AG09319 (cell line): ENCODE data around the gene CIB2.

Experiments
- DNase-seq: peaks from one replicate; pipeline ENCODE4 v3.0.0-alpha.2; 2010; ENCODE audit warnings: low read depth; ENCODE audit errors: extremely low read depth
- TF ChIP-seq, protein P1 (sequence below): IDR thresholded peaks from 2 replicates; pipeline ENCODE4 v1.5.1; 2011; ENCODE audit warnings: low read depth, mild to moderate bottlenecking, inconsistent platforms, low read length, moderate library complexity

CIB2 gene

DNA sequence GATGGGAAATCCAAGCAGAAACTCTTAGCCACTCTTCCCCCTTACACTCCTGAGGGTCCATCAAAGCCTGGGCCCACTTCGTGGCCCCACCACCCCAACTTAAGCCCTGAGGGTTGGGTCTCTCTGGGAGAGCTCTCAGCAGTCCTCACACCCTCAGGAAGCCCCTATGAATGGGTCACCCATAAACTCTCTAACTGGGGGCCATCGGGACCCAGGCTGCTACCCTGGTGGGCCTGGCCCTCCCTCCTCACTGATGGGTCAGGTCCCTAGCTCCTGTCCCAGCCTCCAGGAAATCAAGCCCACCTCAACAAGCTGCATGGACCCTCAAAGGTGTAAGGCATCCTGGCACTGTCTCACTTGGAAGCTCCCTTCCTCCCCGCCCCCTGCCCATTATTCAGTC is 19.5 kb downstream of the CIB2 start:
- DNase-seq: no peak
- TF ChIP-seq, protein P1, sequence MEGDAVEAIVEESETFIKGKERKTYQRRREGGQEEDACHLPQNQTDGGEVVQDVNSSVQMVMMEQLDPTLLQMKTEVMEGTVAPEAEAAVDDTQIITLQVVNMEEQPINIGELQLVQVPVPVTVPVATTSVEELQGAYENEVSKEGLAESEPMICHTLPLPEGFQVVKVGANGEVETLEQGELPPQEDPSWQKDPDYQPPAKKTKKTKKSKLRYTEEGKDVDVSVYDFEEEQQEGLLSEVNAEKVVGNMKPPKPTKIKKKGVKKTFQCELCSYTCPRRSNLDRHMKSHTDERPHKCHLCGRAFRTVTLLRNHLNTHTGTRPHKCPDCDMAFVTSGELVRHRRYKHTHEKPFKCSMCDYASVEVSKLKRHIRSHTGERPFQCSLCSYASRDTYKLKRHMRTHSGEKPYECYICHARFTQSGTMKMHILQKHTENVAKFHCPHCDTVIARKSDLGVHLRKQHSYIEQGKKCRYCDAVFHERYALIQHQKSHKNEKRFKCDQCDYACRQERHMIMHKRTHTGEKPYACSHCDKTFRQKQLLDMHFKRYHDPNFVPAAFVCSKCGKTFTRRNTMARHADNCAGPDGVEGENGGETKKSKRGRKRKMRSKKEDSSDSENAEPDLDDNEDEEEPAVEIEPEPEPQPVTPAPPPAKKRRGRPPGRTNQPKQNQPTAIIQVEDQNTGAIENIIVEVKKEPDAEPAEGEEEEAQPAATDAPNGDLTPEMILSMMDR: no peak

DNA sequence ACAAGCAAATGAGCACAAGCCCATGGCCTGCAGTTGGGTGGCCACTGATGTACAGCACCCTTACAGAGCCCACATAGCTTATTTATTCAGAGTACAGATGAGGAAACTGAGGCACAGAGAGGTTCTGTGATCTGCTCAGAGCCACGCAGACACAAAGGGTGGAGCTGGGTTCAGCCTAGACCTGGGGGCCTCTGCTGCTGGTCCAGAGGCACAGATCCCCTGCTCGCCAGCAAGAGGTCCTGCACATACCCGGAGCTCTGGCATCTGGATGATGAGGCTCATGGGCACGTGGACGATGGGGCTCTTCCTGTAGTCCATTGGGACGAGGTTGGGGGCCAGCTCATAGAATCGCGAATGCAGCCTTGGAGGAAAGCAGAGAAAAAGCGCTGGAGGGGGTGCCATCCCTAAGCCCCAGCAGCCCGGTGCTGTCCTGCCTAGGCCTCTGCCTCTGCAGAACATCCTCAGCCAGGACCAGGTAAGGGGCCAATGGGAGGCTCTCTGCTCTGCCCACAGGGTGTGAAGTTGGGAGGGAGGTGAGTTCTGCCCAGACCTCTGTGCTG is 20.2 kb downstream of the CIB2 start:
- DNase-seq: no peak
- TF ChIP-seq, protein P1: no peak

DNA sequence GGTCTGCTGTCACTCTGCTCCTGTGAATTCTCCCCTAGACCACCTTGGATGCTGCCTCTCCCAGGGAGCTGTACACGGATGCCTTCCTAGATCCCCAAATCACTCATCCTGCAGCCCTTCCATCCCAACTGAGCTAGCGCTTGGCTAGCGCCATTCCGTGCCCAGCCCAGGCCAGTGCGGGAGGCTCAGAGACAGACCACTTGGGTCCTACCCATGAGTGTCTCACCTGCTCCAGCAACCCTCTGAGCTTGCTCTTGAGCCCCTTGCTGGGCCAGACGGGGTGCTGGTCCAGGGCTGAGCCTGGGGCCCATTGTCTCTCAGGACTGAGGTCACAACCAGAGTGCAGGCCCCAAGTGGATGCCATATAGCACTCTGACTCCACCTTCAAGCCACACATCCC is 21.1 kb downstream of the CIB2 start:
- DNase-seq: no peak
- TF ChIP-seq, protein P1: no peak

DNA sequence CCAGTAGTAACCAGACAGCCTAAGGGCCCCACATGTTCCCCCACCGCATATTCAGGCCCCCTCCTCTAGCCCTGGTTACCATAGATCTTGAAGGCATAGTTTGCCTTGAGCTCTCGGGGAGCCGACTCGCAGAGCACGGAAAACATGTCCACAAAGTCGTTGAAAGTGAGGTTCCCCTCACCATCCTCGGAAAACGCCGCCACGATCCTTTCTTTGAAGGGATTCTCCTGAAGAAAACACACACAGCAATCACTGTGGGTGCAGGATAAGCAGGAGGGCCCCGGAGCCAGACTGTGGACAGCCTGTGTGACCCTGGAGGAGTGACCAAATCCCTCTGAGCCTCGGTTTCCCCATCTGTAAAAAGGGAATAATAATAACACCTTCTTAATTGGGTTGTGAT is 22.1 kb downstream of the CIB2 start:
- TF ChIP-seq, protein P1: no peak
- DNase-seq: no peak

DNA sequence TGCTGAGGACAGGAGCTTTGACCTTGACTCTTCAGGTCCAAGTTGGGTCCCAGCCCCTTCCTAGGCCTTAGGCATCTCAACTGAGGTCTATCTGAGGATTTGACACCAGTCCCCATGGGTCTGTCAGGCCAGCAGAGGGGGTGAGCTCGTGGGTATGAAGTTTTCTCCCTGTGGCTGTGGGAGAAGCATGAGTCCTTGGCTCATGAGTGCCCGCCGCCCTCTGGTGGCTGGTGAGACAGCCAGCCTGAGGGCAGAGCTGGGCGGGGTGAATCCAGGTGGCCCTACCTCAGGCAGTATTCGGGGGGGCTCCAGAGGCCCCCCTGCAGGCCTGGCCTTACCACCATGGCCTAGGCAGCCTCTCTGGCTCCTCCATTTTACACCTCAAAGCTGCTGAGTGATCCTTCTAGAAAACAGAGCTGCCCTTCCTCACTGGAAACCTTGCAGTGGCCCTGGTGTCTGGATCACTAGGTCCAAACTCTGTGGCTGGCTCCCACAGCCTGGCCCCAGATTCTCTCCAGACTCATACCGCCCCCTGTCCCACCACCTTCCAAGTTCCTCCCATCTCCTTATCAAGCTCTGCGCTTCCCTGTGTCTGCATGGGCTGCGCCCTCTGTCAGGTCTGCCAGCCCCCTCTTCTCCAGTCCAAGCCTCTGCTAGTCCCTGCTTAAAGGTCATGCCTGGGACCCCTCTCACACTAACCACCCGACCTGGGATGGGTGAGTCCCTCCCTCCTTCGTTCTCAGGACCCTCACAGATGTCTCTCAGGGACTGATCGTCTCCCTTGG is 22.8 kb downstream of the CIB2 start:
- DNase-seq: peak; percentile 60
- TF ChIP-seq, protein P1: peak; percentile 98

DNA sequence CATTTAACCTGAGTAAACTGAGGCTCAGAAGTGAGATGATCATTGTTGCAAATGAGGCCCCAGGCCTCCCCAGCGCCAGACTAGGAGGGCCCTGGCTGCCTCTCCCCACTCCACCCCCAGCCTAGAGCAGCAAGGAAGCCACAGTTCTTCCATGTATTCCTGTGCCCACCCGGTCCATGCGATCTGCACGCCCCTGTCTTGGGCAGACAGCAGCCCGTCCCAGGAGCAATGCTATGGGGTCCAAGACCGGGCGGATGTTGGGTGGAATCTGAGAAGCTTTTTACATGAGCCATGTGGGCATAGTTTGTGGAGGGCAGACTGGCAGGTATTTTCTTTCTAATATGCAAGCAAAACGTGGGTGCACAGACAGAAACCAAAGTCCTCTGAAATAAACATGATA is 23.8 kb downstream of the CIB2 start:
- TF ChIP-seq, protein P1: no peak
- no peak for DNase-seq

DNA sequence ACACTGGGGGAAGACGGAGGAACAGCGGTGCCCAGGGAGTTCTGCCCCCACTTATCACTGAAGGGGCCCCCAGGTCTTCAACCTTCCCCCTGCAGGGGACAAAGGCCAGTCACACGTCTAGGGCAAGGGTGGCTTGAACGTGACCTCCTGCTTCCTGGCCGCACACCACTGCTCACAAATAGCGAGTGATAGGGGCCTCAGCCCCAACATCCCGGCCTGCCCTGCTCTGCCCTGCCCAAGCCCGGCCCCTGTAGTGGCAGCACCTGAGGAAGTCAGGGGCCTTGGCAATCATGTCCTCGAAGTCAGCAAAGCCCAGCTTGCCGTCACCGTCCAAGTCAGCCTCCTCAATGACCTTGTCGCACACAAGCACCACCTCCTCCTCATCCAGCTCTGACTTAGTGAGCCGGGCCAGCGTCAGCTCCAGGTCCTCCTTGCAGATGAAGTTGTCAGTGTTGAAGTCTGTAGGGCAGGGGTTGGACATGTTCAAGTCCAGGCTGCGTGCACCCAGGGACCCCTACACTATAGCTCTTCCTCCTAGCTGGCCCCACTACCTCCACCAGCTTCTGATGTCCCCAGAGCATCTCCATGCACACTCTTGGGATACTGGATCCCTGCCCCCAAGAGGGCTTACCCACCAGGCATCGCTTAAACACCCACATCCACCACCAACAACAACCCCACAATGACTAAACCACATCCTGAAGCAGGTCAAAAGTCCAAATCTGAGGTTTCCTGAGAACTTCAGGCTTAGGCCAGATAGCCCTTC is 25.6 kb downstream of the CIB2 start:
- no peak for DNase-seq
- TF ChIP-seq, protein P1: no peak
